Kidney epithelial cell (primary cell): ENCODE data around the gene DLGAP3. TPM values are rescaled to one million over a fixed set of nuclear protein-coding genes. Genes with fewer than 3 reads are reported as not detected.

Experiments used
- DNase-seq: peaks from one replicate; pipeline ENCODE4 v3.0.0-alpha.2; 2010; ENCODE audit warnings: low read depth
- H3K27me3 ChIP-seq: 2 replicates; pipeline ENCODE4 v1.6.0; 2011; ENCODE audit warnings: low read length; ENCODE audit not compliant: control insufficient read depth, insufficient read depth
- H3K36me3 ChIP-seq: 2 replicates; pipeline ENCODE4 v1.5.1; 2011; ENCODE audit warnings: low read length; ENCODE audit not compliant: control insufficient read depth, insufficient read depth
- H3K4me3 ChIP-seq: 2 replicates; pipeline ENCODE4 v1.5.1; 2011; ENCODE audit warnings: low read depth, mild to moderate bottlenecking, control low read depth, low read length
- total RNA-seq: library from RNA; depleted of rRNA; stranded (reverse); fragments of >200 nt; gene quantifications from 2 replicates; pipeline ENCODE4 v1.2.3, GENCODE V29; 2015
- TF ChIP-seq, protein P1 (sequence below): IDR thresholded peaks from 2 replicates; pipeline ENCODE4 v1.5.1; 2011; ENCODE audit warnings: mild to moderate bottlenecking, moderate library complexity, low read length, control low read depth, inconsistent platforms; ENCODE audit not compliant: insufficient read depth, poor library complexity, severe bottlenecking

The DLGAP3 gene
- total RNA-seq, 1 donor from 2014 or later = 0.75 TPM

DNA sequence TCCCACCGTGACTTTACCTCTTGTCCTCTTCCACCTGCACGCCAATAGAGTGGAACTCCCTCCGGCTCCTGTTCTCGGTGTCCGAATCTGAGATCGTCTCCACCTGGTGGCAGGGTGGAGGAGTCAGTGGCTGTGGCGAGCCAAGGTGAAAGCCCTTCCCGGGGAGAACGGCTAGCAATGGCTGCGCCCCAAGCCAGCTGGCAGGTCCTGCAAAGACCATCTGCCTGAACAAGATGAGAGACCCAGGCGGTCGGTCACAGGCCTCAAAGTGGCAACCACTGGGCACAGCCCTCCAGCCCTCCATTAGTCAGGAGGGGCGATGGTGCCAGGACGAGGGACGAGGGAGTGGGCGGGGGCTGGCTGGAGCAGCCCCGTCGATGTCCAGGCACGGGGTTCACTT, 44.5 kb downstream of the DLGAP3 start:
- TF ChIP-seq, protein P1, sequence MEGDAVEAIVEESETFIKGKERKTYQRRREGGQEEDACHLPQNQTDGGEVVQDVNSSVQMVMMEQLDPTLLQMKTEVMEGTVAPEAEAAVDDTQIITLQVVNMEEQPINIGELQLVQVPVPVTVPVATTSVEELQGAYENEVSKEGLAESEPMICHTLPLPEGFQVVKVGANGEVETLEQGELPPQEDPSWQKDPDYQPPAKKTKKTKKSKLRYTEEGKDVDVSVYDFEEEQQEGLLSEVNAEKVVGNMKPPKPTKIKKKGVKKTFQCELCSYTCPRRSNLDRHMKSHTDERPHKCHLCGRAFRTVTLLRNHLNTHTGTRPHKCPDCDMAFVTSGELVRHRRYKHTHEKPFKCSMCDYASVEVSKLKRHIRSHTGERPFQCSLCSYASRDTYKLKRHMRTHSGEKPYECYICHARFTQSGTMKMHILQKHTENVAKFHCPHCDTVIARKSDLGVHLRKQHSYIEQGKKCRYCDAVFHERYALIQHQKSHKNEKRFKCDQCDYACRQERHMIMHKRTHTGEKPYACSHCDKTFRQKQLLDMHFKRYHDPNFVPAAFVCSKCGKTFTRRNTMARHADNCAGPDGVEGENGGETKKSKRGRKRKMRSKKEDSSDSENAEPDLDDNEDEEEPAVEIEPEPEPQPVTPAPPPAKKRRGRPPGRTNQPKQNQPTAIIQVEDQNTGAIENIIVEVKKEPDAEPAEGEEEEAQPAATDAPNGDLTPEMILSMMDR = no peak
- Histone ChIP-seq H3K36me3 (no peaks in the 10 kb centered on the region), H3K27me3 (peaks cover 29% of the 10 kb centered on the region)

DNA sequence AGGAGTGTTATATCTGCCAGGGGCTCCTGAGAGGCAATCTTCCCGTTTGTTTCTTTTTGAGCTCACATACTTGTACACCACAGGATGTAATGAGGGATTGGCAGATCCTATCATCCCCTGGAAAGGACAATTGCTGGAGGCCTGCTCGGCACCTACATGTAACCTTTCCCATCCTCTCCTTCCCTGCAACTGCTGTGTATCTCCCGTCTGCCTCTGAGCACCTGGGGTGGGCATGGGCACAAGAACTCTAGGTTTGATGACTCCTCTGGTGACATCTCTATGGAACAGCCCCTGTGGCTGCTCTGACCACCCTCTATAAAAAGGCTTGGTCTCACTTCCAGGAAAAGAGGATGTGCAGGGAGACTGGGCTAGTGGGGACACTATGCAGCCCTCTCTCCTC, 44.9 kb downstream of the DLGAP3 start:
- DNase-seq = no peak
- Histone ChIP-seq H3K4me3 (no peak overlapping the region), H3K27me3 (peaks cover 29% of the 10 kb centered on the region), H3K36me3 (no peaks in the 10 kb centered on the region)
- TF ChIP-seq, protein P1 = no peak

More for the DNA sequence above, 44.5 kb downstream of the DLGAP3 start:
- no peak for DNase-seq
- H3K4me3 ChIP-seq = no peak overlapping the region

DNA sequence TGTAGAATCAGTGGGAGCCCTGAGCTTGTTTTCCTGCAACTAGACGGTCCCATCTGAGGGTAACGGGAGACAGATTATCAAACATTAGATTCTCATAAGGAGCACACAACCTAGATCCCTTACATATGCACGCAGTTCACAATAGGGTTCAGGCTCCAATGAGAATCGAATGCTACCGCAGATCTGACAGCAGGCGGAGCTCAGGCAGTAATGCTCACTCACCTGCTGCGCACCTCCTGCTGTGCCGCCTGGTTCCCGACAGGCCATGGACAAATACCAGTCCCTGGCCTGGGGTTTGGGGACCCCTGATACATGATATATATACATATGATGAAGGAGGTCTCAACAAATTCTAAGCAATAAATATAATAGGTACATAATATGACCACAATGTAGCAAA, 50.2 kb downstream of the DLGAP3 start:
- TF ChIP-seq, protein P1 = no peak
- Histone ChIP-seq H3K27me3 (peaks cover 12% of the 10 kb centered on the region), H3K4me3 (no peak overlapping the region), H3K36me3 (no peaks in the 10 kb centered on the region)
- DNase-seq = no peak

DNA sequence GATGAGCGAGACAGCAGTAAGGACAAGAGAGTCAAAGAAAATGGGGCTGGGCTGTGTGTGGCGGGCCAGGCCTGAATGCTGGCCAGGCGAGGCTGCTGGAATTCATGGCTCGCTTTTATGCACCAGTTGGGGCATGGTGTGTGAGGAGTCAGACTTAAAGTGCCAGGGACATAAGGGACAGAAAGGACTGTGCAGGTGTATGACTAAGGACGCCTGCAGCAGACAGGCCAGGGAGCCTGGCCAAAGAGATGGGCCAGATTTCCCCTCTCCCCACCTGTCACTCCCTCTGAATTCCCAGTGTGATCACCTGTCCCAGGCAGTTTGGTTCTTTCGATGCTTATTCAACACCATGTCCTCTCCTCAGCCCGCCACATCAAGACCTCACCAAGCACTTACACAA, 53.0 kb downstream of the DLGAP3 start:
- H3K36me3 ChIP-seq = no peaks in the 10 kb centered on the region
- H3K4me3 ChIP-seq = no peak overlapping the region
- H3K27me3 ChIP-seq = peaks cover 17% of the 10 kb centered on the region
- TF ChIP-seq, protein P1 = no peak
- DNase-seq = no peak

DNA sequence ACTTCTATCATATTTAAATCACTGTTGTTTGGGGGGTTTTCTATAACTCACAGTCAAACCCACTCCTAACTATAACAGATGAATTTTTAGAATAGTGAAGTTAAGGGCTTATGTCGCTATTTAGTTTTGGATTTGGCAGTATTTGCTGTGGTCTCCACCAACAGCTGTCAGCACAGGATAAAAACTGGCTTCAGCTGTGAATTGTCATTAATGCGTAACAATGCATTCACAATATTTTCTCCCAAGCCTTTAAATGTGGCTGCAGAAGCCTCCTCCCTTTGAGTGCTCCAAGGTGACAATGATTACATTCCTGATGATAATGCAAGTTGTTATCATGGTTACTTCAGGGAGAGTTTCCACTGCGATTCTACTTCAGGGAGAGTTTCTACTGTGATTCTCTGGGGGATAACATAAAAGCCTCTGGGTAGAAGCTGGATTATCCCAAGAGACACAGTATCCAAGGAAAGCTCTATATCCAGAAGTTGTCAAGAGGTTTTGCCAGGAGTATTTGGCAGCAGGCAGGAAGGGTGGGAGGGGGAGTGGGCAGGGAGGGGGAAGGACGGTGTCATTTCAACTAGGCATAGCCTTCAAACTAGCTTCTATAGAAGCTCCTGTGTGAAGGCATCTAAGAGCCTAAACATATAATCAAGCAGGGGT, 55.0 kb downstream of the DLGAP3 start:
- TF ChIP-seq, protein P1 = no peak
- Histone ChIP-seq H3K4me3 (no peak overlapping the region), H3K27me3 (peaks cover 17% of the 10 kb centered on the region), H3K36me3 (no peaks in the 10 kb centered on the region)
- DNase-seq = no peak

DNA sequence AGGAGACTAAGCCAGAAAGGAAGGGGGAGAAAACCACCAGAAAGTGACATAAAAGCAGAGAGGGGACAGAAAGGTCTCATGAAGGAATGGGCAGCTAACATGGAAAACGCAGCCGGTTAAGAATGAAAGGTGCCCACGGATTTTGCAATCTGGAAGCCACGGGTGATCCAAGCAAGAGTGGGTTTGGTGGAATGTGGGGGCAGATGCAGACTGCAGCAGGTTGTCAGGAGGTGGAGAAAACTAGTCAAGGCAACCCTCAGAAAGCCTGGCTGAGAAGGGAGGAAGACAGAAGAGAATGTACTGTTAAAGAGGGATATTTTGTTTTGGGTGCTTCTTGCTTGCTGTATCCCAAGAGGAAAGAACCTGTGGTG, 57.3 kb downstream of the DLGAP3 start:
- no peak for DNase-seq
- Histone ChIP-seq H3K27me3 (peaks cover 23% of the 10 kb centered on the region), H3K36me3 (no peaks in the 10 kb centered on the region), H3K4me3 (no peak overlapping the region)
- TF ChIP-seq, protein P1 = no peak
